PFSK-1 (cell line): ENCODE measurements around the gene THEM5.

Experiments used
- FOXP2 ChIP-seq: optimal IDR thresholded peaks from 2 replicates; pipeline ENCODE3; 2011; ENCODE audit warnings: borderline replicate concordance, control low read depth, inconsistent platforms; ENCODE audit not compliant: insufficient read depth; ENCODE audit errors: extremely low read length, extremely low read depth
- POLR2AphosphoS5 ChIP-seq: IDR thresholded peaks from 2 replicates; pipeline ENCODE4 v1.6.1; 2012; ENCODE audit warnings: low read depth, mild to moderate bottlenecking, control low read depth, low read length, moderate library complexity
- SIN3A ChIP-seq: IDR thresholded peaks from 2 replicates; pipeline ENCODE4 v1.6.1; 2012; ENCODE audit warnings: mild to moderate bottlenecking, low read length, moderate library complexity, borderline replicate concordance; ENCODE audit not compliant: insufficient read depth
- TAF1 ChIP-seq: IDR thresholded peaks from 2 replicates; pipeline ENCODE4 v1.6.1; 2012; ENCODE audit warnings: low read length, control low read depth, borderline replicate concordance; ENCODE audit not compliant: insufficient read depth
- TF ChIP-seq, protein P1 (sequence below), 2 experiments: IDR thresholded peaks; 2 replicates each; pipeline versions ENCODE4 v1.6.1 to v1.8.0; 2011 to 2012; ENCODE audit warnings: low read depth in 2 of 2, low read length in 2 of 2, control low read depth in 1 of 2, inconsistent platforms in 1 of 2, mild to moderate bottlenecking in 1 of 2, moderate library complexity in 1 of 2; ENCODE audit not compliant: insufficient read depth in 1 of 2

The THEM5 gene

DNA sequence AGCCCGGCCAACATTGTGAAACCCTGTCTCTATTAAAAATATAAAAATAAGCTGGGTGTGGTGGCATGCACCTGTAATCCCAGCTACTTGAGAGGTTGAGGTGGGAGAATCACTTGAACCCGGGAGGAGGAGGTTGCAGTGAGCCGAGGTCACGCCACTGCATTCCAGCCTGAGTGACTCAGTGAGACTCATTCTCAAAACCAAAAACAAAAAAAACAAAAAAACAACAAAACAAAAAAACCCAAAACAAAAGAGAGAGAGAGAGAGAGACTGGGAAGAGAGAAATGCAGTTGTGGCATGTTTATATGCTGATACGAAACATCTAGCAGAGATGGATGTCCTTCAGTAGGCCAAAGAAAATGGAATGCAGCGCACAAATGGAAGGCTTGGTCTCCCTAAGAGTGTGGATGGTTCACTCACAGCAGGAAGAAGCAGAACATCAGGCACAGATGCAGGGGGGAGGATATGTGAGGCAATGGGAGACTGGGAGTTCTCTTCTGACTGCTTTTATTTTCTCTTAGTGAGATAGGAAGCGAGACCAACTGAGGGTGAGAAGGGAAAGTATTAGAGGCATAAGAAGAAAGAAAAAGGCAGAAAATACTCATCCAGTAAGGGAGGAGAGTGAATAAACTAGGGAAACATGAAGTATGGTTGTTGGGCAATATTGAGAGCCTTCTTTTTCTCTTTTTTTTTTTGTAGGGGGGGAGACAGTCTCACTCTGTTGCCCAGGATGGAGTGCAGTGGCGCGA, 39.8 kb upstream of the THEM5 start:
- TF ChIP-seq SIN3A = no peak
- TF ChIP-seq, protein P1, sequence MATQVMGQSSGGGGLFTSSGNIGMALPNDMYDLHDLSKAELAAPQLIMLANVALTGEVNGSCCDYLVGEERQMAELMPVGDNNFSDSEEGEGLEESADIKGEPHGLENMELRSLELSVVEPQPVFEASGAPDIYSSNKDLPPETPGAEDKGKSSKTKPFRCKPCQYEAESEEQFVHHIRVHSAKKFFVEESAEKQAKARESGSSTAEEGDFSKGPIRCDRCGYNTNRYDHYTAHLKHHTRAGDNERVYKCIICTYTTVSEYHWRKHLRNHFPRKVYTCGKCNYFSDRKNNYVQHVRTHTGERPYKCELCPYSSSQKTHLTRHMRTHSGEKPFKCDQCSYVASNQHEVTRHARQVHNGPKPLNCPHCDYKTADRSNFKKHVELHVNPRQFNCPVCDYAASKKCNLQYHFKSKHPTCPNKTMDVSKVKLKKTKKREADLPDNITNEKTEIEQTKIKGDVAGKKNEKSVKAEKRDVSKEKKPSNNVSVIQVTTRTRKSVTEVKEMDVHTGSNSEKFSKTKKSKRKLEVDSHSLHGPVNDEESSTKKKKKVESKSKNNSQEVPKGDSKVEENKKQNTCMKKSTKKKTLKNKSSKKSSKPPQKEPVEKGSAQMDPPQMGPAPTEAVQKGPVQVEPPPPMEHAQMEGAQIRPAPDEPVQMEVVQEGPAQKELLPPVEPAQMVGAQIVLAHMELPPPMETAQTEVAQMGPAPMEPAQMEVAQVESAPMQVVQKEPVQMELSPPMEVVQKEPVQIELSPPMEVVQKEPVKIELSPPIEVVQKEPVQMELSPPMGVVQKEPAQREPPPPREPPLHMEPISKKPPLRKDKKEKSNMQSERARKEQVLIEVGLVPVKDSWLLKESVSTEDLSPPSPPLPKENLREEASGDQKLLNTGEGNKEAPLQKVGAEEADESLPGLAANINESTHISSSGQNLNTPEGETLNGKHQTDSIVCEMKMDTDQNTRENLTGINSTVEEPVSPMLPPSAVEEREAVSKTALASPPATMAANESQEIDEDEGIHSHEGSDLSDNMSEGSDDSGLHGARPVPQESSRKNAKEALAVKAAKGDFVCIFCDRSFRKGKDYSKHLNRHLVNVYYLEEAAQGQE (IDR thresholded peaks at IDR 0.05; ENCODE audit: insufficient read depth in 1 of 2, low read depth in 2 of 2, low read length in 2 of 2) = no peak
- TF ChIP-seq TAF1 = no peak
- TF ChIP-seq FOXP2 = no peak
- no peak for TF ChIP-seq POLR2AphosphoS5

DNA sequence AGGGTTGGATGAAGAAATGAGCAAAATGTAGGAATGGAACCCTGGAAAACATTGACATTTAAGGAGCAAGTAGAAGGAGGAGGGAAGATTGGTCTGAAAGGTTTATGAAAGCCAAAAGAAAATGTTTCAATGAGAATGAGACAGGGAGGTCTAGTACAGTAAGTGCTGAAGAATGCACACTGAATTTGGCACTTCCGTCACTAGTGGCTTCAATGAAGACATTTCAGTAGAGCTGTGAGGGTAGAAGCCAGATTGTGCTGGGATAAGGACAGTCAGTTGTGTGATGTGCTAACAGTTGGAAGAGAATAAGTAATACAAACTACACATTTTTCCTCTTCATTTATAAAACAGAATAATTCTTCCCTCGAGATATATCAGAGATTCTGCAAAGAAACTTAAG, 38.7 kb upstream of the THEM5 start:
- no peak for TF ChIP-seq SIN3A
- TF ChIP-seq FOXP2 = no peak
- TF ChIP-seq, protein P1 (IDR thresholded peaks at IDR 0.05; ENCODE audit: insufficient read depth in 1 of 2, low read depth in 2 of 2, low read length in 2 of 2) = no peak
- no peak for TF ChIP-seq TAF1
- TF ChIP-seq POLR2AphosphoS5 = no peak

- TF ChIP-seq, protein P1 (IDR thresholded peaks at IDR 0.05; ENCODE audit: insufficient read depth in 1 of 2, low read depth in 2 of 2, low read length in 2 of 2) = no peak
- no peak for TF ChIP-seq SIN3A
- no peak for TF ChIP-seq POLR2AphosphoS5
- no peak for TF ChIP-seq FOXP2
- TF ChIP-seq TAF1 = no peak
Measured at GRCh38 chr1:151891512-151891911, 38.0 kb upstream of the THEM5 start.

GRCh38 chr1:151888972-151889570, 35.6 kb upstream of the THEM5 start:
- no peak for TF ChIP-seq FOXP2
- TF ChIP-seq POLR2AphosphoS5 = no peak
- TF ChIP-seq TAF1 = no peak
- TF ChIP-seq, protein P1 (IDR thresholded peaks at IDR 0.05; ENCODE audit: insufficient read depth in 1 of 2, low read depth in 2 of 2, low read length in 2 of 2) = no peak
- TF ChIP-seq SIN3A = no peak

DNA sequence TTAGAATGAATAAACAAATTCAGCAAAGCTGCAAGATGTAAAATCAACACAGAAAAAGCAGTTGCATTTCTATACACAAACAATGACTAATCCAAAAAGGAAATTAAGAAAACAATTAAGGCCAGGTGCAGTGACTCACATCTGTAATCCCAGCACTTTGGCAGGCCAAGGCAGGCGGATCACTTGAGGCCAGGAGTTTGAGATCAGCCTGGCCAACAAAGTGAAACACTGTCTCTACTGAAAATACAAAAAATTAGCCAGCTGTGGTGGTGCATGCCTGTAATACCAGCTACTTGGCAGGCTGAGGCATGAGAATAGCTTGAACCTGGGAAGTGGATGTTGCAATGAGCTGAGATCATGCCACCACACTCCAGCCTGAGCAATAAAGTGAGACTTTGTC, 33.5 kb upstream of the THEM5 start:
- TF ChIP-seq POLR2AphosphoS5 (no peak), TAF1 (no peak), SIN3A (no peak), FOXP2 (no peak)
- TF ChIP-seq, protein P1 (IDR thresholded peaks at IDR 0.05; ENCODE audit: insufficient read depth in 1 of 2, low read depth in 2 of 2, low read length in 2 of 2) = no peak
